ENCODE measurements around the gene PROSER2. TPM values are rescaled to one million over a fixed set of nuclear protein-coding genes. Genes with fewer than 3 reads are reported as not detected.

PROSER2 gene
- total and polyA plus RNA-seq, 4 donors: 6.5 to 24.9 (median 9.9) TPM

DNA sequence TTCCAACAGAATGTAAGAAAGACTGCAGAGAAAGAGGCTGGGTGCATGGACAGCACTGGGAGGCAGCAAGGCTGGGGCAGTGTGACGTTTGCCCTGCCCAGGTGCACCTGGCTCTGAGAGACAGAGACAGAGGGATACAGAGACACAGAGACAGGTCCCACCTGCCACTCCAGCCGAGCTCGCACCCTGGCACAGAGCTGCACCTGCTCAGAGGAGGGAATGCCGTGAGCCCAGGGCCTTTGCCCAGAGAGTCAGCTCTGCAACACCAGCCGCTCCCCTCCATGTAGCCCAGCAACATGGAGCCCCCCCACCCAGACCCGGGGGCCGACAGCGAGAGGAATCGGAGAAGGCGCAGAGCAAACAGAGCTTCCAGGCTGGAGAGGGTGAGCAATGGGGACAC, 35.3 kb upstream of the PROSER2 start:
- no peak overlapping the region for H3K9ac ChIP-seq (ENCODE audit: low read depth in 1 of 2, low read length in 2 of 2)
- WGBS: 86% methylated on average over 10 of the region's 10 CpGs
- DNase-seq (ENCODE audit: low spot score): no peak
- no peak overlapping the region for H3K4me3 ChIP-seq (ENCODE audit: low read depth in 1 of 3, low read length in 3 of 3)
- no peak overlapping the region for H3K27ac ChIP-seq (ENCODE audit: low read depth in 1 of 2, low read length in 2 of 2)
- H3K9me3 ChIP-seq (ENCODE audit: control insufficient read depth in 4 of 4, low read length in 3 of 4): no peaks in the 10 kb centered on the region
- no peaks in the 10 kb centered on the region for H3K27me3 ChIP-seq (ENCODE audit: control insufficient read depth in 4 of 4, insufficient read depth in 4 of 4, low read length in 3 of 4)
- peaks cover 0 to 6% (median 3%) of the 10 kb centered on the region in 4 donors for H3K4me1 ChIP-seq (ENCODE audit: control insufficient read depth in 4 of 4, insufficient read depth in 4 of 4, low read length in 3 of 4)
- TF ChIP-seq RAD21 (IDR thresholded peaks at IDR 0.05) (no peak), GABPA (IDR thresholded peaks at IDR 0.05 in 1 of 2, conservative IDR thresholded peaks at IDR 0.05 in 1 of 2) (no peak), JUND (IDR thresholded peaks at IDR 0.05) (no peak), EGR1 (IDR thresholded peaks at IDR 0.05; ENCODE audit: low read depth in 2 of 2) (no peak), FOXA2 (IDR thresholded peaks at IDR 0.05) (no peak), TAF1 (conservative IDR thresholded peaks at IDR 0.05) (no peak), SP1 (IDR thresholded peaks at IDR 0.05) (no peak), HNF4A (conservative IDR thresholded peaks at IDR 0.05) (no peak)
- TF ChIP-seq, protein P1, sequence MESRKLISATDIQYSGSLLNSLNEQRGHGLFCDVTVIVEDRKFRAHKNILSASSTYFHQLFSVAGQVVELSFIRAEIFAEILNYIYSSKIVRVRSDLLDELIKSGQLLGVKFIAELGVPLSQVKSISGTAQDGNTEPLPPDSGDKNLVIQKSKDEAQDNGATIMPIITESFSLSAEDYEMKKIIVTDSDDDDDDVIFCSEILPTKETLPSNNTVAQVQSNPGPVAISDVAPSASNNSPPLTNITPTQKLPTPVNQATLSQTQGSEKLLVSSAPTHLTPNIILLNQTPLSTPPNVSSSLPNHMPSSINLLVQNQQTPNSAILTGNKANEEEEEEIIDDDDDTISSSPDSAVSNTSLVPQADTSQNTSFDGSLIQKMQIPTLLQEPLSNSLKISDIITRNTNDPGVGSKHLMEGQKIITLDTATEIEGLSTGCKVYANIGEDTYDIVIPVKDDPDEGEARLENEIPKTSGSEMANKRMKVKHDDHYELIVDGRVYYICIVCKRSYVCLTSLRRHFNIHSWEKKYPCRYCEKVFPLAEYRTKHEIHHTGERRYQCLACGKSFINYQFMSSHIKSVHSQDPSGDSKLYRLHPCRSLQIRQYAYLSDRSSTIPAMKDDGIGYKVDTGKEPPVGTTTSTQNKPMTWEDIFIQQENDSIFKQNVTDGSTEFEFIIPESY (IDR thresholded peaks at IDR 0.05): no peak
- TF ChIP-seq, protein P2, sequence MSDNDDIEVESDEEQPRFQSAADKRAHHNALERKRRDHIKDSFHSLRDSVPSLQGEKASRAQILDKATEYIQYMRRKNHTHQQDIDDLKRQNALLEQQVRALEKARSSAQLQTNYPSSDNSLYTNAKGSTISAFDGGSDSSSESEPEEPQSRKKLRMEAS (IDR thresholded peaks at IDR 0.05): no peak
- TF ChIP-seq, protein P3, sequence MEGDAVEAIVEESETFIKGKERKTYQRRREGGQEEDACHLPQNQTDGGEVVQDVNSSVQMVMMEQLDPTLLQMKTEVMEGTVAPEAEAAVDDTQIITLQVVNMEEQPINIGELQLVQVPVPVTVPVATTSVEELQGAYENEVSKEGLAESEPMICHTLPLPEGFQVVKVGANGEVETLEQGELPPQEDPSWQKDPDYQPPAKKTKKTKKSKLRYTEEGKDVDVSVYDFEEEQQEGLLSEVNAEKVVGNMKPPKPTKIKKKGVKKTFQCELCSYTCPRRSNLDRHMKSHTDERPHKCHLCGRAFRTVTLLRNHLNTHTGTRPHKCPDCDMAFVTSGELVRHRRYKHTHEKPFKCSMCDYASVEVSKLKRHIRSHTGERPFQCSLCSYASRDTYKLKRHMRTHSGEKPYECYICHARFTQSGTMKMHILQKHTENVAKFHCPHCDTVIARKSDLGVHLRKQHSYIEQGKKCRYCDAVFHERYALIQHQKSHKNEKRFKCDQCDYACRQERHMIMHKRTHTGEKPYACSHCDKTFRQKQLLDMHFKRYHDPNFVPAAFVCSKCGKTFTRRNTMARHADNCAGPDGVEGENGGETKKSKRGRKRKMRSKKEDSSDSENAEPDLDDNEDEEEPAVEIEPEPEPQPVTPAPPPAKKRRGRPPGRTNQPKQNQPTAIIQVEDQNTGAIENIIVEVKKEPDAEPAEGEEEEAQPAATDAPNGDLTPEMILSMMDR (IDR thresholded peaks at IDR 0.05; ENCODE audit: low read depth, low read length, missing input control): no peak
- TF ChIP-seq, protein P4, sequence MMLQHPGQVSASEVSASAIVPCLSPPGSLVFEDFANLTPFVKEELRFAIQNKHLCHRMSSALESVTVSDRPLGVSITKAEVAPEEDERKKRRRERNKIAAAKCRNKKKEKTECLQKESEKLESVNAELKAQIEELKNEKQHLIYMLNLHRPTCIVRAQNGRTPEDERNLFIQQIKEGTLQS (IDR thresholded peaks at IDR 0.05): no peak
- TF ChIP-seq, protein P5, sequence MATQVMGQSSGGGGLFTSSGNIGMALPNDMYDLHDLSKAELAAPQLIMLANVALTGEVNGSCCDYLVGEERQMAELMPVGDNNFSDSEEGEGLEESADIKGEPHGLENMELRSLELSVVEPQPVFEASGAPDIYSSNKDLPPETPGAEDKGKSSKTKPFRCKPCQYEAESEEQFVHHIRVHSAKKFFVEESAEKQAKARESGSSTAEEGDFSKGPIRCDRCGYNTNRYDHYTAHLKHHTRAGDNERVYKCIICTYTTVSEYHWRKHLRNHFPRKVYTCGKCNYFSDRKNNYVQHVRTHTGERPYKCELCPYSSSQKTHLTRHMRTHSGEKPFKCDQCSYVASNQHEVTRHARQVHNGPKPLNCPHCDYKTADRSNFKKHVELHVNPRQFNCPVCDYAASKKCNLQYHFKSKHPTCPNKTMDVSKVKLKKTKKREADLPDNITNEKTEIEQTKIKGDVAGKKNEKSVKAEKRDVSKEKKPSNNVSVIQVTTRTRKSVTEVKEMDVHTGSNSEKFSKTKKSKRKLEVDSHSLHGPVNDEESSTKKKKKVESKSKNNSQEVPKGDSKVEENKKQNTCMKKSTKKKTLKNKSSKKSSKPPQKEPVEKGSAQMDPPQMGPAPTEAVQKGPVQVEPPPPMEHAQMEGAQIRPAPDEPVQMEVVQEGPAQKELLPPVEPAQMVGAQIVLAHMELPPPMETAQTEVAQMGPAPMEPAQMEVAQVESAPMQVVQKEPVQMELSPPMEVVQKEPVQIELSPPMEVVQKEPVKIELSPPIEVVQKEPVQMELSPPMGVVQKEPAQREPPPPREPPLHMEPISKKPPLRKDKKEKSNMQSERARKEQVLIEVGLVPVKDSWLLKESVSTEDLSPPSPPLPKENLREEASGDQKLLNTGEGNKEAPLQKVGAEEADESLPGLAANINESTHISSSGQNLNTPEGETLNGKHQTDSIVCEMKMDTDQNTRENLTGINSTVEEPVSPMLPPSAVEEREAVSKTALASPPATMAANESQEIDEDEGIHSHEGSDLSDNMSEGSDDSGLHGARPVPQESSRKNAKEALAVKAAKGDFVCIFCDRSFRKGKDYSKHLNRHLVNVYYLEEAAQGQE (IDR thresholded peaks at IDR 0.05): no peak
- H3K36me3 ChIP-seq (ENCODE audit: control insufficient read depth in 4 of 4, insufficient read depth in 3 of 4, low read depth in 1 of 4, low read length in 3 of 4): no peaks in the 10 kb centered on the region

DNA sequence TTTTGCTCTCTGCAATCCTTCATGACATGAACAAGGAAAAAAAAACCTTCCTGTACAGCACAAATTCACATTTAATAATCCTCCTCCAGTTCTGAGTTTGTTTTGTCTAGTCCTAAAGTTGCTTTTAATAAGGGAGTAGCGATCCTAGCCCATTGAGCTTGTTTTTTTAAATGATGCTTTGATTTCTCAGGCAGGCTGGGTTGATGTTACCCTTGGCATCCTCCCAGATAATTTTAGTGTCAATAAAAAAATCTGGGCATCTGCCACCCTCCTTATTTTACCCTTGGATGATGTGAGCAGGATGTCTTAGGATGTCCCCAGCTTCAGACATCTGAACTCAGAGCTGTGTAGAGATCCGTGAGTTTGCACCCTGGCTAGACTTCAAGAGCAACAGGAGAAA, 33.9 kb upstream of the PROSER2 start:
- H3K4me1 ChIP-seq (ENCODE audit: control insufficient read depth in 4 of 4, insufficient read depth in 4 of 4, low read length in 3 of 4): peaks cover 3 to 10% (median 8%) of the 10 kb centered on the region in 4 donors
- no peaks in the 10 kb centered on the region for H3K27me3 ChIP-seq (ENCODE audit: control insufficient read depth in 4 of 4, insufficient read depth in 4 of 4, low read length in 3 of 4)
- no peaks in the 10 kb centered on the region for H3K9me3 ChIP-seq (ENCODE audit: control insufficient read depth in 4 of 4, low read length in 3 of 4)
- H3K9ac ChIP-seq (ENCODE audit: low read depth in 1 of 2, low read length in 2 of 2): no peak overlapping the region
- H3K4me3 ChIP-seq (ENCODE audit: low read depth in 1 of 3, low read length in 3 of 3): no peak overlapping the region
- 79% methylated on average over 2 of the region's 2 CpGs for WGBS
- H3K27ac ChIP-seq (ENCODE audit: low read depth in 1 of 2, low read length in 2 of 2): no peak overlapping the region
- DNase-seq (ENCODE audit: low spot score): no peak
- no peaks in the 10 kb centered on the region for H3K36me3 ChIP-seq (ENCODE audit: control insufficient read depth in 4 of 4, insufficient read depth in 3 of 4, low read depth in 1 of 4, low read length in 3 of 4)
- TF ChIP-seq YY1 (IDR thresholded peaks at IDR 0.05) (no peak), FOXA1 (IDR thresholded peaks at IDR 0.05) (no peak), HNF4A (conservative IDR thresholded peaks at IDR 0.05) (no peak), RAD21 (IDR thresholded peaks at IDR 0.05) (no peak), NR2F2 (IDR thresholded peaks at IDR 0.05) (no peak), JUND (IDR thresholded peaks at IDR 0.05) (no peak), TAF1 (conservative IDR thresholded peaks at IDR 0.05) (no peak), FOXA2 (IDR thresholded peaks at IDR 0.05) (no peak), HNF4G (IDR thresholded peaks at IDR 0.05) (no peak), SP1 (IDR thresholded peaks at IDR 0.05) (no peak), RXRA (IDR thresholded peaks at IDR 0.05) (no peak)
- TF ChIP-seq, protein P3 (IDR thresholded peaks at IDR 0.05; ENCODE audit: low read depth, low read length, missing input control): no peak
- TF ChIP-seq, protein P1 (IDR thresholded peaks at IDR 0.05): no peak
- TF ChIP-seq, protein P2 (IDR thresholded peaks at IDR 0.05): no peak

Data from liver (tissue), 9 donors.